Naive thymus-derived CD4-positive, alpha-beta T cell (primary cell): ENCODE results near the gene ZNF791. TPM values are rescaled to one million over a fixed set of nuclear protein-coding genes. Genes with fewer than 3 reads are reported as not detected.
A peak's percentile ranks its signal among the peaks of the same experiment; 100 is the strongest.

Experiments used
- ATAC-seq: fragments of 150-1000 bp; cut with Tn5 transposase; 2 replicates; pipeline ENCODE4 v1.10.0; 2021; ENCODE audit warnings: mild to moderate bottlenecking, moderate library complexity
- CTCF ChIA-PET: fragments of 350-600 bp; sonication (Branson Sonifier 250); formaldehyde crosslinking; loops from one replicate; lab custom pipeline; 2021; ENCODE audit warnings: antibody characterized with exemption; lab: Charles Lee
- POLR2A ChIA-PET: fragments of 350-600 bp; sonication (Branson Sonifier 250); formaldehyde crosslinking; loops from one replicate; lab custom pipeline; 2021; ENCODE audit warnings: antibody characterized with exemption, inconsistent platforms; lab: Charles Lee
- DNase-seq, 9 donors: peaks; one replicate each; pipeline versions ENCODE4 v3.0.0 to v3.0.0-alpha.2; 2020 to 2022; ENCODE audit warnings: mixed read lengths in 1 of 9
- H3K27ac ChIP-seq: one replicate; pipeline ENCODE4 v1.7.0; 2013; ENCODE audit warnings: mild to moderate bottlenecking, low read depth, low read length, moderate library complexity
- H3K27me3 ChIP-seq, 2 donors: one replicate each; pipeline ENCODE4 v1.7.0; 2013; ENCODE audit warnings: low read length in 2 of 2, mild to moderate bottlenecking in 2 of 2, moderate library complexity in 2 of 2; ENCODE audit not compliant: control insufficient read depth in 2 of 2, insufficient read depth in 2 of 2
- H3K36me3 ChIP-seq, 3 experiments: 1 replicate in 2 of 3; 2 replicates in 1 of 3; pipeline ENCODE4 v1.7.0; 2013; ENCODE audit warnings: low read length in 3 of 3, mild to moderate bottlenecking in 3 of 3, moderate library complexity in 1 of 3; ENCODE audit not compliant: insufficient read depth in 3 of 3, control insufficient read depth in 2 of 3
- H3K4me1 ChIP-seq, 2 donors: one replicate each; pipeline ENCODE4 v1.7.0; 2013; ENCODE audit warnings: low read length in 2 of 2, mild to moderate bottlenecking in 2 of 2, moderate library complexity in 1 of 2; ENCODE audit not compliant: control insufficient read depth in 2 of 2, insufficient read depth in 2 of 2
- H3K4me3 ChIP-seq: 2 replicates; pipeline ENCODE4 v1.7.0; 2013; ENCODE audit warnings: mild to moderate bottlenecking, low read length
- H3K9me3 ChIP-seq, 3 experiments: 1 replicate in 2 of 3; 2 replicates in 1 of 3; pipeline ENCODE4 v1.7.0; 2013; ENCODE audit warnings: low read length in 3 of 3; ENCODE audit not compliant: control insufficient read depth in 2 of 3
- H3K27ac Mint-ChIP-seq, 9 donors: one replicate each; pipeline ENCODE4 v1.8.0; 2020 to 2022; ENCODE audit warnings: mixed read lengths in 9 of 9, mild to moderate bottlenecking in 8 of 9, moderate library complexity in 5 of 9, inconsistent platforms in 2 of 9
- H3K27me3 Mint-ChIP-seq, 5 donors: one replicate each; pipeline ENCODE4 v1.8.0; 2021 to 2022; ENCODE audit warnings: mixed read lengths in 5 of 5, mild to moderate bottlenecking in 1 of 5
- H3K36me3 Mint-ChIP-seq, 5 donors: one replicate each; pipeline ENCODE4 v1.8.0; 2020 to 2022; ENCODE audit warnings: mixed read lengths in 5 of 5, mild to moderate bottlenecking in 3 of 5, inconsistent platforms in 1 of 5
- H3K4me1 Mint-ChIP-seq, 7 donors: one replicate each; pipeline ENCODE4 v1.8.0; 2020 to 2022; ENCODE audit warnings: mixed read lengths in 7 of 7, mild to moderate bottlenecking in 3 of 7, inconsistent platforms in 1 of 7
- H3K4me3 Mint-ChIP-seq, 10 donors: one replicate each; pipeline ENCODE4 v1.8.0; 2020 to 2022; ENCODE audit warnings: mild to moderate bottlenecking in 10 of 10, mixed read lengths in 10 of 10, moderate library complexity in 6 of 10, inconsistent platforms in 2 of 10
- H3K9me3 Mint-ChIP-seq, 11 donors: one replicate each; pipeline ENCODE4 v1.8.0; 2020 to 2022; ENCODE audit warnings: mixed read lengths in 11 of 11, mild to moderate bottlenecking in 4 of 11, inconsistent platforms in 1 of 11, moderate library complexity in 1 of 11
- intact Hi-C, 2 donors: fragments of 100-400 bp; cut with micrococcal nuclease; formaldehyde crosslinking; loops; one replicate each; pipeline ENCODE4 v1.15.1; 2023
- polyA plus RNA-seq, 2 donors: library from polyadenylated mRNA; unstranded; fragments of 300-500 nt; fragmentation: Illumina TruSeq; gene quantifications; one replicate each; pipeline ENCODE4 v1.2.3, GENCODE V29; 2021
- total RNA-seq, 6 experiments: library from RNA in 5 of 6; stranded (reverse) in 5 of 6; gene quantifications; 1 replicate in 5 of 6; 2 replicates in 1 of 6; pipeline ENCODE4 v1.2.3 and lab custom pipeline; 2021 to 2026

The ZNF791 gene
- total and polyA plus RNA-seq, 7 experiments from 2014 or later, result 12.6 to 53.3 (median 37.4) TPM

- Histone ChIP-seq H3K27ac (peak overlapping the region; percentile 96), H3K4me1 (peaks cover 37 to 38% of the 10 kb centered on the region in 2 donors), H3K27me3 (no peaks in the 10 kb centered on the region), H3K9me3 (no peaks in the 10 kb centered on the region), H3K4me3 (peak overlapping the region; percentile 92), H3K36me3 (peaks cover 6 to 46% (median 9%) of the 10 kb centered on the region in 3 experiments)
- Mint-ChIP-seq H3K9me3 (no peaks in the 10 kb centered on the region), H3K4me1 (peaks cover 22 to 68% (median 45%) of the 10 kb centered on the region in 7 donors), H3K27me3 (no peaks in the 10 kb centered on the region), H3K36me3 (peaks cover 0 to 22% (median 4%) of the 10 kb centered on the region in 5 donors), H3K27ac (peak overlapping the region; percentile 77 to 100 (median 90)), H3K4me3 (peak overlapping the region; percentile 88 to 100 (median 94))
- ChIA-PET POLR2A (interaction anchor here (0.6 to 2.0 kb wide), 9 partner anchors 10 to 111 kb away, joined by 3 to 13 read pairs (median 4); partner anchors contain the start of genes DHPS, TRIR, ZNF490 and ZNF791), CTCF (no interaction called here)
- ATAC-seq, result no peak
- peak in 2 of 9 donors; percentile 24 to 25 for DNase-seq
- intact Hi-C loops, result loop anchor here (1.0 to 10.0 kb wide), 10 partner anchors 25 to 871 kb away; partner anchors contain the start of genes ZNF490 (in 2 of the 2), ZNF563 (in 2 of the 2), ZNF791 (in 2 of the 2) and TNPO2 (in 1 of the 2)
Measured at GRCh38 chr19:12665671-12666264, 55.0 kb downstream of the ZNF791 start.

GRCh38 chr19:12666265-12667048 lies 55.7 kb downstream of the ZNF791 start, which contains the start of the genes MAN2B1 and WDR83:
Gene MAN2B1 (minus strand): TSS chr19:12666742. CDS start chr19:12666701, 41 bp downstream.
Gene WDR83 (plus strand): TSS chr19:12666807. CDS start chr19:12669791, 2,984 bp downstream.
- peaks cover 22 to 69% (median 45%) of the 10 kb centered on the region in 7 donors for H3K4me1 Mint-ChIP-seq
- peak within 1 kb of the TSS; percentile 77 to 100 (median 91) for H3K27ac Mint-ChIP-seq
- no peaks in the 10 kb centered on the region for H3K27me3 Mint-ChIP-seq
- H3K4me1 ChIP-seq, result peaks cover 38% of the 10 kb centered on the region in 2 donors
- peak; percentile 82 for ATAC-seq
- H3K9me3 ChIP-seq, result no peaks in the 10 kb centered on the region
- peak within 1 kb of the TSS; percentile 99 for H3K27ac ChIP-seq
- peak within 1 kb of the TSS; percentile 90 to 100 (median 98) for H3K4me3 Mint-ChIP-seq
- peaks cover 0 to 19% (median 4%) of the 10 kb centered on the region in 5 donors for H3K36me3 Mint-ChIP-seq
- intact Hi-C loops, result loop anchor here (1.0 to 10.0 kb wide), 8 partner anchors 56 to 872 kb away; partner anchors contain the start of genes ZNF490 (in 2 of the 2), ZNF563 (in 2 of the 2), ZNF791 (in 2 of the 2) and TNPO2 (in 1 of the 2)
- peak within 1 kb of the TSS; percentile 92 for H3K4me3 ChIP-seq
- POLR2A ChIA-PET, result interaction anchor here (0.6 to 2.0 kb wide), 10 partner anchors 11 to 263 kb away, joined by 3 to 13 read pairs (median 4); partner anchors contain the start of genes DHPS, TRIR, ZNF490 and ZNF791
- CTCF ChIA-PET, result no interaction called here
- peaks cover 1 to 39% (median 5%) of the 10 kb centered on the region in 3 experiments for H3K36me3 ChIP-seq
- DNase-seq, result peak; percentile 56 to 86 (median 72)
- no peaks in the 10 kb centered on the region for H3K9me3 Mint-ChIP-seq
- no peaks in the 10 kb centered on the region for H3K27me3 ChIP-seq

GRCh38 chr19:12667731-12668302 lies 57.1 kb downstream of the ZNF791 start:
- Histone ChIP-seq H3K9me3 (no peaks in the 10 kb centered on the region), H3K4me1 (peaks cover 38% of the 10 kb centered on the region in 2 donors), H3K27me3 (no peaks in the 10 kb centered on the region), H3K36me3 (peaks cover 0 to 39% (median 4%) of the 10 kb centered on the region in 3 experiments), H3K4me3 (no peak overlapping the region), H3K27ac (peak overlapping the region; percentile 99)
- ATAC-seq, result no peak
- Mint-ChIP-seq H3K9me3 (no peaks in the 10 kb centered on the region), H3K27me3 (no peaks in the 10 kb centered on the region), H3K36me3 (peaks cover 0 to 22% (median 8%) of the 10 kb centered on the region in 5 donors), H3K27ac (peak overlapping the region in 8 of 9 donors; percentile 46 to 100 (median 98)), H3K4me1 (peaks cover 31 to 75% (median 50%) of the 10 kb centered on the region in 7 donors), H3K4me3 (peak overlapping the region; percentile 91 to 100 (median 98))
- no peak for DNase-seq
- ChIA-PET POLR2A (interaction anchor here (0.6 to 2.4 kb wide), 6 partner anchors 10 to 116 kb away, joined by 3 to 11 read pairs (median 6); partner anchors contain the start of genes DHPS and TRIR), CTCF (interaction anchor here (2.5 kb wide), 1 partner anchor 104 kb away, joined by 7 read pairs; no protein-coding TSS in a partner anchor)
- intact Hi-C loops, result loop anchor here (2.0 to 10.0 kb wide), 6 partner anchors 54 to 873 kb away; partner anchors contain the start of genes ZNF563 (in 2 of the 2), TNPO2 (in 1 of the 2), ZNF44 (in 1 of the 2) and ZNF490 (in 1 of the 2)

GRCh38 chr19:12668346-12668745 lies 57.6 kb downstream of the ZNF791 start:
- CTCF ChIA-PET, result interaction anchor here (0.9 to 2.5 kb wide), 3 partner anchors 28 to 124 kb away, joined by 3 to 7 read pairs (median 5); no protein-coding TSS in a partner anchor
- H3K27ac Mint-ChIP-seq, result peak overlapping the region; percentile 97 to 100 (median 100)
- no peaks in the 10 kb centered on the region for H3K27me3 ChIP-seq
- intact Hi-C loops, result loop anchor here (5.0 to 10.0 kb wide), 5 partner anchors 54 to 874 kb away; partner anchors contain the start of genes ZNF563 (in 2 of the 2), TNPO2 (in 1 of the 2), ZNF44 (in 1 of the 2) and ZNF491 (in 1 of the 2)
- POLR2A ChIA-PET, result interaction anchor here (0.6 to 2.4 kb wide), 9 partner anchors 10 to 116 kb away, joined by 3 to 11 read pairs (median 6); partner anchors contain the start of genes DHPS, FBXW9, GET3 and TRIR
- no peaks in the 10 kb centered on the region for H3K9me3 Mint-ChIP-seq
- no peak for ATAC-seq
- DNase-seq, result no peak
- peak overlapping the region; percentile 91 to 100 (median 98) for H3K4me3 Mint-ChIP-seq
- peaks cover 38% of the 10 kb centered on the region in 2 donors for H3K4me1 ChIP-seq
- H3K27ac ChIP-seq, result peak overlapping the region; percentile 99
- peaks cover 0 to 40% (median 2%) of the 10 kb centered on the region in 3 experiments for H3K36me3 ChIP-seq
- peak overlapping the region; percentile 84 for H3K4me3 ChIP-seq
- no peaks in the 10 kb centered on the region for H3K9me3 ChIP-seq
- no peaks in the 10 kb centered on the region for H3K27me3 Mint-ChIP-seq
- peaks cover 0 to 19% (median 7%) of the 10 kb centered on the region in 5 donors for H3K36me3 Mint-ChIP-seq
- H3K4me1 Mint-ChIP-seq, result peaks cover 31 to 75% (median 50%) of the 10 kb centered on the region in 7 donors

GRCh38 chr19:12668932-12669269 lies 58.2 kb downstream of the ZNF791 start:
- peak overlapping the region; percentile 99 for H3K27ac ChIP-seq
- peaks cover 0 to 40% (median 0%) of the 10 kb centered on the region in 3 experiments for H3K36me3 ChIP-seq
- Mint-ChIP-seq H3K27ac (peak overlapping the region; percentile 97 to 100 (median 100)), H3K36me3 (peaks cover 0 to 15% (median 5%) of the 10 kb centered on the region in 5 donors), H3K4me3 (peak overlapping the region; percentile 91 to 100 (median 98)), H3K27me3 (no peaks in the 10 kb centered on the region), H3K9me3 (no peaks in the 10 kb centered on the region), H3K4me1 (peaks cover 31 to 71% (median 50%) of the 10 kb centered on the region in 7 donors)
- ChIA-PET POLR2A (interaction anchor here (0.6 to 2.4 kb wide), 12 partner anchors 9 to 117 kb away, joined by 3 to 11 read pairs (median 6); partner anchors contain the start of genes DHPS, FBXW9, GET3 and TRIR), CTCF (interaction anchor here (0.6 to 2.5 kb wide), 8 partner anchors 9 to 123 kb away, joined by 3 to 7 read pairs (median 3); partner anchors contain the start of genes ZNF490 and ZNF791)
- ATAC-seq (peak; percentile 63), DNase-seq (peak in 8 of 9 donors; percentile 54 to 90 (median 61))
- intact Hi-C loops, result loop anchor here (1.0 to 10.0 kb wide), 9 partner anchors 12 to 874 kb away; partner anchors contain the start of genes DHPS (in 2 of the 2), ZNF563 (in 2 of the 2), GET3 (in 1 of the 2) and TNPO2 (in 1 of the 2)
- H3K9me3 ChIP-seq, result no peaks in the 10 kb centered on the region
- peaks cover 38% of the 10 kb centered on the region in 2 donors for H3K4me1 ChIP-seq
- H3K27me3 ChIP-seq, result no peaks in the 10 kb centered on the region
- H3K4me3 ChIP-seq, result peak overlapping the region; percentile 84
